Eye (tissue), 1 donor: ENCODE data around the gene PNMT.

ENCODE experiments used
- DNase-seq: peaks from one replicate; pipeline ENCODE4 v3.0.0-alpha.2; 2015

Gene PNMT

DNA sequence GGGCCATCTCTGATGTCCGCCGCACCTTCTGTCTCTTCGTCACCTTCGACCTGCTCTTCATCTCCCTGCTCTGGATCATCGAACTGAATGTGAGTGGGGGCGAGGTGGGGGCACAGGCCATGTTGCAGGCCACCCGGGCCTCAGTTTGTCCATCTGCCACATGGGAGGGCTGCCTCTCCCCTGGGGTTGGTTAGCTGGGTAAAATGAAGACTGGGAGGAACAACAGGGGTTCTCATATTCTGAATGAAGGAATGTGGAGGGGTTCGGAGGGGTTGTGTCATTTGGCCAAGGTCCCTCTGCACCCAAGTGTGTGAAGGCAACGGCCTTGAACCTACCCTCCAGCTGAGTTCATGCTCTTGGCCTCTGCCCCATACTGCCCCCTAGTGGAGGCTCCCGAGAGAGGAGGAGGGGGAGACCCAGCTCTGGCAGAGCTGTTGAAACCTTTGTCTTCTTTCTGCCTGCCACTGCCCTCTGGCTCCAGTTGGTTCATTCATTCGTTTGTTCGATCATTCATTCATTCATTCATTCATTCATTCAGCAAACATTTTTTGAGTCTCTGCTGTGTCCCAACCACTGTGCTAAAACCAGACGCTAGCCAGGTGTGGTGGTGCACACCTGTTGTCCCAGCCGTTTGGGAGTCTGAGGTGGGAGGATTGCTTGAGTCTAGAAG is 14.5 kb upstream of the PNMT start:
- peak; percentile 86 for DNase-seq

GRCh38 chr17:39655105-39655504 is 13.1 kb upstream of the PNMT start:
- no peak for DNase-seq

DNA sequence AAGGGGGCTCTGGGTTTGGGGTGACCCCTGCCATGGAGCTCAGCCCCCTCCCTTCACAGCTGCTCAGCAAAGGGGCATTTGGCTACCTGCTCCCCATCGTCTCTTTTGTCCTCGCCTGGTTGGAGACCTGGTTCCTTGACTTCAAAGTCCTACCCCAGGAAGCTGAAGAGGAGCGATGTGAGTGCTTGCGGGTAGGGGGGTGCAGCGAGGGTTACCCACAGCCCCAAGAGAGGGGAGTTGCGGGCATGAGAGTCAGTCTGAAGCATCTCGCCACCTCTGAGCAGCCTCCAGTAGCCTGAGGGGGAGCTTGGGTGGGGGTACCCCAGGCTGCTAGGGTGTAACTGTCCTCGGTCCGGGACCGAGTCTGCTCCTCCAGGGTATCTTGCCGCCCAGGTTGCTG is 9.9 kb upstream of the PNMT start:
- no peak for DNase-seq

- DNase-seq = no peak
These were observed 9.5 kb upstream of the PNMT start for GRCh38 chr17:39658760-39659159.

DNA sequence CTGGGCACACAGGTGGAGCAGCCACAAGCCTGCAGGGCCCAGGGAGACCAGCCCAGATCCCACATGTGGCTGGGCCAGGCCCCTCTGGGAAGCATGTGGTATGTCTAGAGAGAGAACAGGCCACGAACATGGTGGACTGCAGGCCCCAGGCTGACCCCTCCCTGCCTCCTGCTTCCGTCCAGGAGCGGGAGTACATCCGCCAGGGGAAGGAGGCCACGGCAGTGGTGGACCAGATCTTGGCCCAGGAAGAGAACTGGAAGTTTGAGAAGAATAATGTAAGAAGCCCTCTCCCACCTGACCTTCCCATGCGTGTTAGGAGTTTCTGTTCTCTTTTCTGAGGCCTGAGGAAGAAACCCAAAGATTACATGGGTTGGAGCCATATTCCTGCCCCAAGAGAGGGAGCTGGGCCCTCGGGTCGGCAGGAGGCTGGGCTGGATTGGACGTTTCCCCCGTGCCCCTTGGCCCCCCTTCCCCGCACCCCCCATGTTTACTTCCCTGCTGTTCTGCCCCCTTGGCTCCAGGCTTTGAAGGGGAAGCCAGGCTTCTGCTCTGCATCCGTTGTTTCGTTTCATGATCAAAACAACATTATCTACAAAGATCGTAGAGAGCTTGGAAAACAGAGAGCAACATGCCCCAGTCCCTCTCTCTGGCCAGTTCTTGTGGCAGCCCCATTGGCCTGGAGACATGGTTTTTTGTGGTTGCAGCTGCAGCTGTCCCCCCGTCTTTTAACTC is 8.8 kb upstream of the PNMT start:
- DNase-seq = no peak

- DNase-seq = no peak
These were observed 8.3 kb upstream of the PNMT start for GRCh38 chr17:39660011-39660360.

DNA sequence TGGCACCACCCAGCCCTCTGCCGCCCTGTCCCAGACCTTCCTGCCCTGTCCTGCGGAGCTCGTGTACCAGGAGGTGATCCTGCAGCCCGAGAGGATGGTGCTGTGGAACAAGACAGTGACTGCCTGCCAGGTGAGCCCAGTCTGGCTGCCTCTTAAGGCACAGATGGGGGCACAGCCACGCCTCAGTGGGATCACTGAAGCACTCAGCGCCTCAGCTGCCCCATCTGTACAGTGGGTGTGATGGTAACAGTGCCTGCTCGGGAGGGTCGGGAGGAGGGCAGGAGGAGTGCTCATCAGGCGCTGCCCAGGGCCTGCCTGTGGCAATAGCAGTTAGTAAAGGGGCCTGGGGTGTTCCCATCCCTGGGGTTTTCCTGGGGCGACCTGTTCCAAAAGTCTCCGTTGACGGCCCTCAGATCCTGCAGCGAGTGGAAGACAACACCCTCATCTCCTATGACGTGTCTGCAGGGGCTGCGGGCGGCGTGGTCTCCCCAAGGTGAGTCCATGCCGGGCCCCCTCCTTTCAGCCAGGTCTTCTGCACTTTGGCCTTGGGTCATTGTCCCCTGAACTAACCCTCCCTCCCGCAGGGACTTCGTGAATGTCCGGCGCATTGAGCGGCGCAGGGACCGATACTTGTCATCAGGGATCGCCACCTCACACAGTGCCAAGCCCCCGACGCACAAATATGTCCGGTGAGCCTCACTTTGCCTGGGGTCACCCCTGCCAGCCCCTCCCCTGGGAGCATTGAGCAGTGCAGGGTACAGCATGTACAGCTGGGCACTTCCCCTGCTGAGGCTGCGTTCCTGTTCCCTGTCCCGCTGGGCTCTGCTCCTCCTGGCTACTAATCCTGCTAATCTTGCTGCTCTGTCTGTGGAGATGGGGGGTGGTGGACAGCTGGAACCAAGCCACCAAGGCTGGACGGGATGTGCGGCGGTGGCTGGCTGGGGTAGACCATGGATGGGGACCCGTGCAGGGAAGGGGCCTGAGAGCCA is 7.6 kb upstream of the PNMT start:
- no peak for DNase-seq

DNA sequence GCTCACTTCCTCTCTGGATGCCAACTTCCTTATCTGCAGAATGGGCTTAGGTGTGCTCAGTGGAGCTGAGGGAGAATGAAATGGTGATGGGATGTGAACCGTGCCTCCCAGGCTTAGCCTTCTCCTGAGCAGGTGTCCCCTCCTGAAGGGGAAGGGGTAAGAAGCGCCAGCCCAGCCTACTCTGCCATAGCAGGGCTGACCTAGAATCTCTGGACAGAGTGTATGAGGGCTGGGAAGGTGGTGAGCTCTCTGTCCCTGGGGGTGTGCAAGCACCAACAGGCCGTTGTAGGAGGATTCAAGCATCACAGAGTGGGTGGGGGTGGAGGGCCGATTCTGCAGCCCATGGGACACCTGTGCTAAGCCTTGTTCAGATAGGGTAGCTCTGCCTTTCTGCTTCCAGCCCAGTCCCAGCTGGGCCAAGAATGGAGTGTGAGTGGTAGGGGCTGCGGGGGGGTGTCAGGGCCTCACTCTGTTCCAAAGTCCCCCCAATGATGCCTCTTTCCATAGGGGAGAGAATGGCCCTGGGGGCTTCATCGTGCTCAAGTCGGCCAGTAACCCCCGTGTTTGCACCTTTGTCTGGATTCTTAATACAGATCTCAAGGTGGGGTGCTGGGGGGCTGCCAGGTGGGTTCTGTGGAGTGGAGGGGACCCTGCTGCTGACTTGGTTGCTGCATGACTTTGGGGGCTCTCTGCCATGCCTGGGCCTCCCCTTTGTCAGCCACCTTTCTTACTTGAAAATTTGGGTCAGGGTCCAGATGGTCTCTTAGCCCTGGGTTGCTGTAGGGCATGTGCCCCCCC is 6.3 kb upstream of the PNMT start:
- DNase-seq = no peak

DNA sequence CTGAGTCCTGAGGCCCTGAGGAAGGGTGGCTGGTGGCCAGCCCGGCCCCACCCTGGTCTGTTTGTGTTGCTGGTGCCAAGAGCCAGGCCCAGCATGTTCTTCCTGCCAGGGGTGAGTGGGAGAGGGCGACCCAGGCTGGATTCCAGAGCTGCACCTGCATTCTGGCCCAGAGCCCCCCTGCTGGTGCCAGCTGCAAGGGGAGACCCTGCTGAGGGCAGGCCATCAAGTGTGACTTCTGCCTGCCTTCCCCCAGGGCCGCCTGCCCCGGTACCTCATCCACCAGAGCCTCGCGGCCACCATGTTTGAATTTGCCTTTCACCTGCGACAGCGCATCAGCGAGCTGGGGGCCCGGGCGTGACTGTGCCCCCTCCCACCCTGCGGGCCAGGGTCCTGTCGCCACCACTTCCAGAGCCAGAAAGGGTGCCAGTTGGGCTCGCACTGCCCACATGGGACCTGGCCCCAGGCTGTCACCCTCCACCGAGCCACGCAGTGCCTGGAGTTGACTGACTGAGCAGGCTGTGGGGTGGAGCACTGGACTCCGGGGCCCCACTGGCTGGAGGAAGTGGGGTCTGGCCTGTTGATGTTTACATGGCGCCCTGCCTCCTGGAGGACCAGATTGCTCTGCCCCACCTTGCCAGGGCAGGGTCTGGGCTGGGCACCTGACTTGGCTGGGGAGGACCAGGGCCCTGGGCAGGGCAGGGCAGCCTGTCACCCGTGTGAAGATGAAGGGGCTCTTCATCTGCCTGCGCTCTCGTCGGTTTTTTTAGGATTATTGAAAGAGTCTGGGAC is 5.5 kb upstream of the PNMT start:
- DNase-seq = no peak

GRCh38 chr17:39663340-39663687 is 4.9 kb upstream of the PNMT start:
- no peak for DNase-seq

DNA sequence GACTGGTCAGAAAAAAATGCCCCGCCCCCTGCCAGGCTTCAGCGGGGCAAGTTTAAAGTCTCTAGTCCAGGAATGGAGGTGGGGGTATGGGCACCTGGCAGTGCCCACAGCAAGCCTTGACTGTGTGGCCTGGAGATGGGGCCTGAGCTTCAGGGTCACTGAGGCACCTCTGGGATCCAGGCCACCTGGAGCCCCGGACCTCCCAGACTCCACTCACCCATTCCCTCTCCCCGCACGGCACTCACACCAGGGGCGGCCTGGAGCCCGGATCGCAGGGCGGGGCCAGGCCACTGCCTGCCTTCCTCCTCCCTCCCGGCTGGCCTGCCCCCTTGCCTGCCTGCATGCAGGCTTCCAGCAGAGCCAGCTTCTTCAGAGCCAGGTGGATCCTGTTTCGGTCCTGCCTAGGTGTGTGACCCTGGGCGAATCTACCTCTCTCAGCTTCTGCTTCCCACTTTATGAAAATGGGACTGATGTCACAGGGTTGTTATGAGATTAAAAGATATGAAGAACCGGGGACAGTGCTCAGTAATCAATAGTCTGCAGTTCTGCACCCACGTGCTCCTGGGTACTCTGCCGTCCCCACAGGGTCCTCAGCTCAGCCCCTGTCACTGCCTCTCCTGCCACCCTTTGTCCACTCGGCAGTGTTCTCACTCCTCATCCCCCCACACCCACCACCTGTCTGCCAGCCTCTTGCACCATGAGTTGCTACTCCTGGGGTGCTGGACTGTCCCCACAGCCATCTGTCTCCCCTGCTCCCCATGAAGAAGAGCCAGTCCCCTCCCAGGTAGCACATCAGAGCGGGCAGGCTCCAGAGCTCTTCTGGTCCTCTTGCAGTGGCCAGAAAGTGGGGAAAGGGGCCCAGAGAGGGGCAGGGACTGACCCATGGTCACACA is 4.3 kb upstream of the PNMT start:
- DNase-seq = no peak

DNA sequence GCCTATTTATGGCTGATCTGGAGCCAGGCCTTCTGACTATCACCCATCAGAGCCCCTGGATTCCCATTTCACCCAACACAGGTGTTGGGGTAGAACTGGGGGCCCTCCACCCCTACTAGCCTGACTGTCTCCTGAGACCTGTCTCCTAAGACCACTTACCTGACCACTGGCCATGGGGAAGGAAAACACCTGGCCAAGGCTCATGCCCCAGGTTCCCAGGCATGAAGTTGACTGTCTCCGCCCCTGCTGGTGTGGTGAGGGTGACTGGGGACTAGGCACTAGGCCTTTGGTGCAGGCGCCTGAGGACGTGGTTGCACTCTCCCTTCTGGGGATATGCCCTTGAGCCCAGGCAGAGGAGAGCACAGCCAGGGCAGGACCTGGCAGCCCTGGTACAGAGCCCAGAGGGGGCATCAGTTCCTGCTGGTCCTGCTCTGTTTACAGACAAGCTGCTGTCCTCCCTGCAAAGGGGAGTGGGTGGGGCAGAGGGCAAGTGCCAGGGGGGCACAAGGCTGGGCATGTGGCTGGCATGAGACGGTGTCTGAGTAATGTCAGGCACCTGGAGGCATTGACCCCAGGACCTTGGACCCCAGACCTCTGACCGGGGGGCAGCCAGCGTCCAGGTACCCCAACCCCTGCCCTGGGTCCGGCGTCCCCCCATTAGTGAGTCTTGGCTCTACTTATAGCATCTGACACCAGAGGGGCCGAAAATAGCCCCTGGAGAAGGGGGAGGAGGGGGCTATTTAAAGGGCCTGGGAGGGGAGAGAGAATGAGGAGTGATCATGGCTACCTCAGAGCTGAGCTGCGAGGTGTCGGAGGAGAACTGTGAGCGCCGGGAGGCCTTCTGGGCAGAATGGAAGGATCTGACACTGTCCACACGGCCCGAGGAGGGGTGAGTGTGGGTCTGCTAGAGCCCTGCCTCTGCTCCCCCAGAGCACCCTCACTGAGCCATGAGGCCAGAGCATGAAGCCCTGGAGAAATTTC is 3.4 kb upstream of the PNMT start, which contains the start of gene TCAP:
TSS of gene TCAP (plus strand) at position 769 of the 981 bp plus-strand sequence. CDS start at position 780, 11 bp downstream.
- no peak for DNase-seq

DNA sequence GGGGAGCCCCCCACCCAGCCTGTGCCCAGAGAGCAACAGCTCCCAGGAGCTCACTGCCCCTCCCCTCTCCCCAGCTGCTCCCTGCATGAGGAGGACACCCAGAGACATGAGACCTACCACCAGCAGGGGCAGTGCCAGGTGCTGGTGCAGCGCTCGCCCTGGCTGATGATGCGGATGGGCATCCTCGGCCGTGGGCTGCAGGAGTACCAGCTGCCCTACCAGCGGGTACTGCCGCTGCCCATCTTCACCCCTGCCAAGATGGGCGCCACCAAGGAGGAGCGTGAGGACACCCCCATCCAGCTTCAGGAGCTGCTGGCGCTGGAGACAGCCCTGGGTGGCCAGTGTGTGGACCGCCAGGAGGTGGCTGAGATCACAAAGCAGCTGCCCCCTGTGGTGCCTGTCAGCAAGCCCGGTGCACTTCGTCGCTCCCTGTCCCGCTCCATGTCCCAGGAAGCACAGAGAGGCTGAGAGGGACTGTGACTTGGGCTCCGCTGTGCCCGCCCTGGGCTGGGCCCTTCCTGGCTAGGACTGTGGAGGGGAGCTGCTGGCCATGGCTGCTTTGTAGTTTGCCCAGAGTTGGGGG is 2.5 kb upstream of the PNMT start:
- peak; percentile 50 for DNase-seq

- no peak for DNase-seq
These were observed 2.0 kb upstream of the PNMT start for GRCh38 chr17:39666231-39666600.

GRCh38 chr17:39666601-39667261 is 1.5 kb upstream of the PNMT start:
- DNase-seq = no peak

- DNase-seq = peak; percentile 60
These were observed 850 bp upstream of the PNMT start for GRCh38 chr17:39667262-39667944.

DNA sequence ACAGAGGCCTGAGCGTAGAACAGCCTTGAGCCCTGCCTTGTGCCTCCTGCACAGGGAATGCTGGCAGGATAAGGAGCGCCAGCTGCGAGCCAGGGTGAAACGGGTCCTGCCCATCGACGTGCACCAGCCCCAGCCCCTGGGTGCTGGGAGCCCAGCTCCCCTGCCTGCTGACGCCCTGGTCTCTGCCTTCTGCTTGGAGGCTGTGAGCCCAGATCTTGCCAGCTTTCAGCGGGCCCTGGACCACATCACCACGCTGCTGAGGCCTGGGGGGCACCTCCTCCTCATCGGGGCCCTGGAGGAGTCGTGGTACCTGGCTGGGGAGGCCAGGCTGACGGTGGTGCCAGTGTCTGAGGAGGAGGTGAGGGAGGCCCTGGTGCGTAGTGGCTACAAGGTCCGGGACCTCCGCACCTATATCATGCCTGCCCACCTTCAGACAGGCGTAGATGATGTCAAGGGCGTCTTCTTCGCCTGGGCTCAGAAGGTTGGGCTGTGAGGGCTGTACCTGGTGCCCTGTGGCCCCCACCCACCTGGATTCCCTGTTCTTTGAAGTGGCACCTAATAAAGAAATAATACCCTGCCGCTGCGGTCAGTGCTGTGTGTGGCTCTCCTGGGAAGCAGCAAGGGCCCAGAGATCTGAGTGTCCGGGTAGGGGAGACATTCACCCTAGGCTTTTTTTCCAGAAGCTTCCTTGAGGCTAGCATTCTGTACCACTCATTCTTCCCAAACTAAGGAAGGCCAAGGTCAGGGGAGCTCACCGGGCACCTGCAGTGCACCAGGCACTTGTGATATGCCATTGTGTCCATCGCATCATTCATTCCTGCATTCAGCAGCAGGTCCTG is 1.9 kb downstream of the PNMT start:
- no peak for DNase-seq
